Transverse colon (tissue), 4 donors: ENCODE data around the gene IER3. TPM values are rescaled to one million over a fixed set of nuclear protein-coding genes. Genes with fewer than 3 reads are reported as not detected.

Experiments used
- DNase-seq: peaks from one replicate; pipeline ENCODE4 v3.0.0-alpha.2; 2019
- H3K27ac ChIP-seq, 4 donors: fragments of 200-600 bp; sonication (generic); 2 replicates each; pipeline ENCODE4 v1.5.1; 2016 to 2018; ENCODE audit warnings: inconsistent platforms in 4 of 4
- H3K27me3 ChIP-seq: fragments of 200-600 bp; sonication (generic); 2 replicates; pipeline ENCODE4 v1.5.1; 2017; ENCODE audit warnings: inconsistent platforms
- H3K36me3 ChIP-seq, 4 donors: fragments of 200-600 bp; sonication (generic); 2 replicates each; pipeline ENCODE4 v1.5.1; 2017 to 2019; ENCODE audit warnings: inconsistent platforms in 4 of 4
- H3K4me1 ChIP-seq, 4 donors: fragments of 200-600 bp; sonication (generic); 2 replicates each; pipeline ENCODE4 v1.5.1; 2017 to 2020; ENCODE audit warnings: inconsistent platforms in 4 of 4
- H3K4me3 ChIP-seq, 4 donors: fragments of 200-600 bp; sonication (generic); 1 replicate in 1 of 4; 2 replicates in 3 of 4; pipeline versions ENCODE4 v1.5.1 to v1.6.1; 2017 to 2019; ENCODE audit warnings: inconsistent platforms in 4 of 4
- H3K9me3 ChIP-seq, 2 donors: fragments of 200-600 bp; sonication (generic); 2 replicates each; pipeline ENCODE4 v1.5.1; 2017 to 2019; ENCODE audit warnings: inconsistent platforms in 2 of 2
- CTCF ChIP-seq, 5 experiments: fragments of 200-600 bp in 3 of 5; fragments of 450-650 bp in 2 of 5; sonication (generic) in 3 of 5; IDR thresholded peaks; 1 replicate in 2 of 5; 2 replicates in 3 of 5; pipeline ENCODE4 v1.5.1; 2016 to 2017; ENCODE audit warnings: antibody characterized with exemption in 5 of 5, inconsistent platforms in 3 of 5, mild to moderate bottlenecking in 2 of 5, moderate library complexity in 1 of 5
- EP300 ChIP-seq: sonication (generic); formaldehyde crosslinking; IDR thresholded peaks from one replicate; pipeline ENCODE4 v1.6.1; 2017; ENCODE audit warnings: antibody characterized with exemption, low read depth
- POLR2A ChIP-seq: fragments of 450-650 bp; IDR thresholded peaks from one replicate; pipeline ENCODE4 v1.6.1; 2016; ENCODE audit warnings: antibody characterized with exemption, mild to moderate bottlenecking, moderate library complexity
- POLR2AphosphoS5 ChIP-seq, 3 donors: sonication (generic); formaldehyde crosslinking; IDR thresholded peaks; one replicate each; pipeline ENCODE4 v1.6.1; 2016; ENCODE audit warnings: antibody characterized with exemption in 3 of 3
- WGBS, 2 donors: methylation state at CpG; one replicate each; pipeline ENCODE4 v1.1.5; 2018; ENCODE audit warnings: low coverage in 1 of 2; 5-methylcytosine and 5-hydroxymethylcytosine counted together
- in situ Hi-C, 4 donors: fragments of 200-750 bp; cut with MboI; loops; one replicate each; pipeline versions ENCODE4 v1.15.0 to v1.15.1; 2017; ENCODE audit warnings: low sequenced_read_pairs in 3 of 4, low pct_ligation_motif_present in 1 of 4, low pct_unique_long_range_greater_than_20kb in 1 of 4
- intact Hi-C: fragments of 100-400 bp; cut with DNase I; formaldehyde crosslinking; loops from one replicate; pipeline ENCODE4 v1.15.1; 2023; ENCODE audit warnings: low total_unique reads
- total RNA-seq, 4 donors: library from RNA; depleted of rRNA; stranded (reverse); fragments of >200 nt; gene quantifications; one replicate each; pipeline ENCODE4 v1.1.0, GENCODE V29; 2016

IER3 gene
- total RNA-seq, 4 donors from 2014 or later = 21.1 to 100 (median 84.6) TPM

GRCh38 chr6:30711758-30712380 lies 32.5 kb downstream of the IER3 start:
- Histone ChIP-seq H3K27me3 (no peaks in the 10 kb centered on the region), H3K36me3 (peaks cover 0 to 18% (median 4%) of the 10 kb centered on the region in 4 donors), H3K4me3 (no peak overlapping the region), H3K27ac (no peak overlapping the region), H3K4me1 (peaks cover 4 to 9% (median 7%) of the 10 kb centered on the region in 4 donors), H3K9me3 (no peaks in the 10 kb centered on the region)
- in situ Hi-C loops (no loop called here), intact Hi-C loops (no loop called here)
- no peak for DNase-seq
- TF ChIP-seq CTCF (IDR thresholded peaks at IDR 0.05) = no peak
- TF ChIP-seq POLR2AphosphoS5 (IDR thresholded peaks at IDR 0.05) = no peak
- TF ChIP-seq POLR2A = no peak
- TF ChIP-seq EP300 = no peak
- WGBS, 2 donors = 92% methylated on average over 1 of the region's 1 CpG; no CpG with 5 or more reads in 1 of the 2 donors

- Histone ChIP-seq H3K4me1 (no peaks in the 10 kb centered on the region), H3K36me3 (peaks cover 0 to 14% (median 4%) of the 10 kb centered on the region in 4 donors), H3K9me3 (no peaks in the 10 kb centered on the region), H3K27ac (no peak overlapping the region), H3K27me3 (no peaks in the 10 kb centered on the region), H3K4me3 (no peak overlapping the region)
- DNase-seq = no peak
- intact Hi-C loops = no loop called here
- TF ChIP-seq CTCF (IDR thresholded peaks at IDR 0.05) (no peak), POLR2AphosphoS5 (IDR thresholded peaks at IDR 0.05) (no peak), POLR2A (no peak), EP300 (no peak)
- WGBS, 2 donors = 80 to 88% methylated on average over 1 to 2 of the region's 2 CpGs
- in situ Hi-C loops = no loop called here
Observed at GRCh38 chr6:30709101-30709868, 35.1 kb downstream of the IER3 start.

GRCh38 chr6:30707281-30707850 lies 37.0 kb downstream of the IER3 start:
- WGBS, 2 donors = 67 to 68% methylated on average over 6 of the region's 6 CpGs
- Histone ChIP-seq H3K27ac (no peak overlapping the region), H3K4me3 (no peak overlapping the region), H3K27me3 (no peaks in the 10 kb centered on the region), H3K4me1 (no peaks in the 10 kb centered on the region), H3K36me3 (peaks cover 0 to 6% (median 1%) of the 10 kb centered on the region in 4 donors), H3K9me3 (no peaks in the 10 kb centered on the region)
- intact Hi-C loops (no loop called here), in situ Hi-C loops (no loop called here)
- DNase-seq = no peak
- TF ChIP-seq POLR2A (no peak), CTCF (IDR thresholded peaks at IDR 0.05) (no peak), EP300 (no peak)

GRCh38 chr6:30705620-30706019 lies 38.7 kb downstream of the IER3 start:
- WGBS, 2 donors = 95 to 100% methylated on average over 2 to 4 of the region's 4 CpGs
- no peaks in the 10 kb centered on the region for H3K9me3 ChIP-seq
- no peaks in the 10 kb centered on the region for H3K27me3 ChIP-seq
- intact Hi-C loops = no loop called here
- H3K36me3 ChIP-seq = no peaks in the 10 kb centered on the region
- DNase-seq = no peak
- no peak for TF ChIP-seq EP300
- no peak for TF ChIP-seq CTCF (IDR thresholded peaks at IDR 0.05)
- no peak for TF ChIP-seq POLR2A
- no peak for TF ChIP-seq POLR2AphosphoS5 (IDR thresholded peaks at IDR 0.05)
- in situ Hi-C loops = no loop called here
- no peak overlapping the region for H3K27ac ChIP-seq
- H3K4me1 ChIP-seq = no peaks in the 10 kb centered on the region
- no peak overlapping the region for H3K4me3 ChIP-seq
